SK-N-SH (cell line): Measurements from ENCODE around the gene OR13J1.

Experiments
- GABPA ChIP-seq: IDR thresholded peaks from 2 replicates; pipeline ENCODE4 v1.4.0; 2012; ENCODE audit warnings: low read depth, mild to moderate bottlenecking
- JUND ChIP-seq: IDR thresholded peaks from 2 replicates; pipeline ENCODE4 v1.4.0; 2012
- MXI1 ChIP-seq: IDR thresholded peaks from 2 replicates; pipeline ENCODE4 v1.6.1; 2012; ENCODE audit warnings: mild to moderate bottlenecking, low read depth, low read length, improper control_type of control experiment
- RAD21 ChIP-seq: IDR thresholded peaks from 2 replicates; pipeline ENCODE4 v1.6.1; 2012; ENCODE audit warnings: mild to moderate bottlenecking, low read length
- TAF1 ChIP-seq: IDR thresholded peaks from 2 replicates; pipeline ENCODE4 v1.6.1; 2012; ENCODE audit warnings: low read depth, mild to moderate bottlenecking, low read length, moderate library complexity, borderline replicate concordance
- TF ChIP-seq, protein P1 (sequence below): IDR thresholded peaks from 2 replicates; pipeline ENCODE4 v1.4.0; 2012; ENCODE audit warnings: low read depth
- TF ChIP-seq, protein P2 (sequence below): fragments of 200-600 bp; sonication (generic); IDR thresholded peaks from 2 replicates; pipeline ENCODE4 v1.6.1; 2017; ENCODE audit warnings: antibody characterized with exemption, mild to moderate bottlenecking, moderate library complexity
- TF ChIP-seq, protein P3 (sequence below): IDR thresholded peaks from 2 replicates; pipeline ENCODE4 v1.6.1; 2012; ENCODE audit warnings: mild to moderate bottlenecking, low read depth, low read length, moderate library complexity

DNA sequence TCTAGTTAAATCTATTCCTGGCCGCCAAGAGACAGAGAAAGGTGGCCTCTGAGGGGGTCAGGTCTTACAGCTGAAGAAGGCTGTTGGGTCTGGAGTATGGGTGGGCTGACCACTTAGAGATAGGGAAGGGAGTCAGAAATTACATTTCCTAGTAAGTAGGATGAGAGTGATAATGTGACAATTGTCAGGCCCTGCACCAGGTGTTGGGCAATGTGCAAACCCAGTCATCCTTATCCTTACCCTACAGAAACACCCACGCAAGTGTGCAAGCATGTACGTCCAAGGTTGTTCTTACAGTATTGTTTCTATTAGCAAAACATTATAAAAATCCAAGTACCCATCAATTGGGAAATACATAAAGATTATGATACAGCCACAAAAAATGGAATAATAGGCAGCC, 48.6 kb upstream of the OR13J1 start:
- TF ChIP-seq, protein P1, sequence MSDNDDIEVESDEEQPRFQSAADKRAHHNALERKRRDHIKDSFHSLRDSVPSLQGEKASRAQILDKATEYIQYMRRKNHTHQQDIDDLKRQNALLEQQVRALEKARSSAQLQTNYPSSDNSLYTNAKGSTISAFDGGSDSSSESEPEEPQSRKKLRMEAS, result no peak
- TF ChIP-seq, protein P2, sequence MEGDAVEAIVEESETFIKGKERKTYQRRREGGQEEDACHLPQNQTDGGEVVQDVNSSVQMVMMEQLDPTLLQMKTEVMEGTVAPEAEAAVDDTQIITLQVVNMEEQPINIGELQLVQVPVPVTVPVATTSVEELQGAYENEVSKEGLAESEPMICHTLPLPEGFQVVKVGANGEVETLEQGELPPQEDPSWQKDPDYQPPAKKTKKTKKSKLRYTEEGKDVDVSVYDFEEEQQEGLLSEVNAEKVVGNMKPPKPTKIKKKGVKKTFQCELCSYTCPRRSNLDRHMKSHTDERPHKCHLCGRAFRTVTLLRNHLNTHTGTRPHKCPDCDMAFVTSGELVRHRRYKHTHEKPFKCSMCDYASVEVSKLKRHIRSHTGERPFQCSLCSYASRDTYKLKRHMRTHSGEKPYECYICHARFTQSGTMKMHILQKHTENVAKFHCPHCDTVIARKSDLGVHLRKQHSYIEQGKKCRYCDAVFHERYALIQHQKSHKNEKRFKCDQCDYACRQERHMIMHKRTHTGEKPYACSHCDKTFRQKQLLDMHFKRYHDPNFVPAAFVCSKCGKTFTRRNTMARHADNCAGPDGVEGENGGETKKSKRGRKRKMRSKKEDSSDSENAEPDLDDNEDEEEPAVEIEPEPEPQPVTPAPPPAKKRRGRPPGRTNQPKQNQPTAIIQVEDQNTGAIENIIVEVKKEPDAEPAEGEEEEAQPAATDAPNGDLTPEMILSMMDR, result no peak
- TF ChIP-seq MXI1 (no peak), GABPA (no peak), TAF1 (no peak), RAD21 (no peak), JUND (no peak)
- TF ChIP-seq, protein P3, sequence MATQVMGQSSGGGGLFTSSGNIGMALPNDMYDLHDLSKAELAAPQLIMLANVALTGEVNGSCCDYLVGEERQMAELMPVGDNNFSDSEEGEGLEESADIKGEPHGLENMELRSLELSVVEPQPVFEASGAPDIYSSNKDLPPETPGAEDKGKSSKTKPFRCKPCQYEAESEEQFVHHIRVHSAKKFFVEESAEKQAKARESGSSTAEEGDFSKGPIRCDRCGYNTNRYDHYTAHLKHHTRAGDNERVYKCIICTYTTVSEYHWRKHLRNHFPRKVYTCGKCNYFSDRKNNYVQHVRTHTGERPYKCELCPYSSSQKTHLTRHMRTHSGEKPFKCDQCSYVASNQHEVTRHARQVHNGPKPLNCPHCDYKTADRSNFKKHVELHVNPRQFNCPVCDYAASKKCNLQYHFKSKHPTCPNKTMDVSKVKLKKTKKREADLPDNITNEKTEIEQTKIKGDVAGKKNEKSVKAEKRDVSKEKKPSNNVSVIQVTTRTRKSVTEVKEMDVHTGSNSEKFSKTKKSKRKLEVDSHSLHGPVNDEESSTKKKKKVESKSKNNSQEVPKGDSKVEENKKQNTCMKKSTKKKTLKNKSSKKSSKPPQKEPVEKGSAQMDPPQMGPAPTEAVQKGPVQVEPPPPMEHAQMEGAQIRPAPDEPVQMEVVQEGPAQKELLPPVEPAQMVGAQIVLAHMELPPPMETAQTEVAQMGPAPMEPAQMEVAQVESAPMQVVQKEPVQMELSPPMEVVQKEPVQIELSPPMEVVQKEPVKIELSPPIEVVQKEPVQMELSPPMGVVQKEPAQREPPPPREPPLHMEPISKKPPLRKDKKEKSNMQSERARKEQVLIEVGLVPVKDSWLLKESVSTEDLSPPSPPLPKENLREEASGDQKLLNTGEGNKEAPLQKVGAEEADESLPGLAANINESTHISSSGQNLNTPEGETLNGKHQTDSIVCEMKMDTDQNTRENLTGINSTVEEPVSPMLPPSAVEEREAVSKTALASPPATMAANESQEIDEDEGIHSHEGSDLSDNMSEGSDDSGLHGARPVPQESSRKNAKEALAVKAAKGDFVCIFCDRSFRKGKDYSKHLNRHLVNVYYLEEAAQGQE, result no peak
